Hematopoietic multipotent progenitor cell treated with erythropoietin and hydrocortisone succinate and interleukin-3 and kit ligand, for 8 days (in vitro differentiated cells): Measurements from ENCODE around the gene CCL17.
"Not testable (repeated sequence)": the region's sequence is repeated elsewhere in the genome, so short reads cannot be mapped to it uniquely, and the experiment has no call there.

ENCODE experiments used
- DNase-seq: peaks from one replicate; pipeline ENCODE4 v3.0.0-alpha.2; 2015

Gene CCL17

GRCh38 chr16:57435838-57436237 lies 31.3 kb downstream of the CCL17 start:
- DNase-seq = no peak

- DNase-seq = not testable (repeated sequence)
Observed at GRCh38 chr16:57439947-57440346, 35.4 kb downstream of the CCL17 start.

- DNase-seq = peak; percentile 62
Observed at GRCh38 chr16:57440551-57440950, 36.0 kb downstream of the CCL17 start.

GRCh38 chr16:57444711-57445110 lies 40.1 kb downstream of the CCL17 start:
- DNase-seq = no peak

GRCh38 chr16:57445510-57445909 lies 40.9 kb downstream of the CCL17 start:
- no peak for DNase-seq

GRCh38 chr16:57446531-57447185 lies 42.1 kb downstream of the CCL17 start:
- DNase-seq = peak; percentile 40

- peak; percentile 93 for DNase-seq
Observed at GRCh38 chr16:57447186-57447962, 42.8 kb downstream of the CCL17 start, which contains the start of the genes CIAPIN1 and COQ9. Gene CIAPIN1, minus strand, starts transcription at chr16:57447385. Its CDS starts 6,457 bp downstream, at chr16:57440928. Gene COQ9, plus strand, starts transcription at chr16:57447479. Its CDS starts 27 bp downstream, at chr16:57447506.

- DNase-seq = no peak
Observed at GRCh38 chr16:57452021-57452420, 47.5 kb downstream of the CCL17 start.

GRCh38 chr16:57462209-57462977 lies 57.8 kb downstream of the CCL17 start, which contains the start of gene POLR2C:
Gene POLR2C, plus strand, starts transcription at chr16:57462679. Its CDS starts 46 bp downstream, at chr16:57462725.
- peak; percentile 85 for DNase-seq

- DNase-seq = no peak
Observed at GRCh38 chr16:57462978-57463362, 58.4 kb downstream of the CCL17 start.

- DNase-seq = no peak
Observed at GRCh38 chr16:57464523-57464922, 60.0 kb downstream of the CCL17 start.
